Endothelial cell of umbilical vein (primary cell): ENCODE results near the gene ZNF407. TPM values are rescaled to one million over a fixed set of nuclear protein-coding genes. Genes with fewer than 3 reads are reported as not detected.

Experiments
- BruUV-seq: library from RNA; stranded (reverse); fragments of 400-500 nt; replicated peaks from 2 replicates; lab custom pipeline; 2021; lab: Mats Ljungman, UMichigan
- CTCF ChIA-PET: fragments of 300-600, 350-600 bp; sonication (Branson Sonifier 250); formaldehyde crosslinking; loops from one replicate; lab custom pipeline; 2021; ENCODE audit warnings: antibody characterized with exemption, inconsistent platforms; lab: Charles Lee
- POLR2A ChIA-PET: fragments of 300-600, 350-600 bp; sonication (Branson Sonifier 250); formaldehyde crosslinking; loops from one replicate; lab custom pipeline; 2021; ENCODE audit warnings: antibody characterized with exemption, inconsistent platforms; lab: Charles Lee
- DNase-seq: peaks from one replicate; pipeline ENCODE4 v3.0.0-alpha.2; 2011; ENCODE audit warnings: low read depth, low spot score
- FAIRE-seq: peaks from 2 replicates; lab custom pipeline; 2011; peaks lifted over from hg19 to GRCh38; lab: Jason Lieb, UNC
- H2AFZ ChIP-seq: 2 replicates; pipeline ENCODE4 v1.6.0; 2012; ENCODE audit warnings: low read depth, low read length, control low read depth, inconsistent platforms
- H3K27ac ChIP-seq: 2 replicates; pipeline ENCODE4 v1.5.1; 2011; ENCODE audit warnings: low read depth, mild to moderate bottlenecking, control low read depth, low read length, moderate library complexity; ENCODE audit not compliant: insufficient read depth
- H3K27me3 ChIP-seq, 2 experiments: 2 replicates each; pipeline versions ENCODE4 v1.6.0 to v1.6.1; 2011; ENCODE audit warnings: low read length in 2 of 2, mixed read lengths in 1 of 2; ENCODE audit not compliant: control insufficient read depth in 2 of 2, insufficient read depth in 2 of 2
- H3K36me3 ChIP-seq, 2 experiments: 2 replicates in 1 of 2; 3 replicates in 1 of 2; pipeline ENCODE4 v1.5.1; 2011; ENCODE audit warnings: low read length in 2 of 2, mild to moderate bottlenecking in 1 of 2, moderate library complexity in 1 of 2; ENCODE audit not compliant: control insufficient read depth in 2 of 2, insufficient read depth in 2 of 2; ENCODE audit errors: extremely low read depth in 1 of 2
- H3K4me1 ChIP-seq: 3 replicates; pipeline ENCODE4 v1.5.1; 2011; ENCODE audit warnings: mild to moderate bottlenecking, low read length; ENCODE audit not compliant: control insufficient read depth, insufficient read depth; ENCODE audit errors: extremely low read depth
- H3K4me2 ChIP-seq: 2 replicates; pipeline ENCODE4 v1.6.1; 2011; ENCODE audit warnings: low read length, control low read depth, mixed read lengths; ENCODE audit not compliant: insufficient read depth
- H3K4me3 ChIP-seq, 3 experiments: fragments of 200-600 bp in 1 of 3; sonication (generic), shearing (Covaris generic) in 1 of 3; replicated peaks in 1 of 3; 2 replicates each; pipeline ENCODE4 v1.5.1; 2011 to 2016; ENCODE audit warnings: control low read depth in 3 of 3, low read length in 3 of 3, mild to moderate bottlenecking in 2 of 3, inconsistent platforms in 1 of 3, low read depth in 1 of 3, moderate library complexity in 1 of 3; ENCODE audit not compliant: insufficient read depth in 1 of 3
- H3K79me2 ChIP-seq: 2 replicates; pipeline ENCODE4 v1.6.0; 2012; ENCODE audit warnings: low read length, inconsistent platforms; ENCODE audit not compliant: control insufficient read depth, insufficient read depth
- H3K9ac ChIP-seq: replicated peaks from 2 replicates; pipeline ENCODE3; 2011; ENCODE audit warnings: low read length, control low read depth; ENCODE audit not compliant: insufficient read depth; ENCODE audit errors: extremely low read depth
- H3K9me1 ChIP-seq: replicated peaks from 3 replicates; pipeline ENCODE4 v1.6.0; 2011; ENCODE audit warnings: mild to moderate bottlenecking, low read length; ENCODE audit not compliant: control insufficient read depth, insufficient read depth; ENCODE audit errors: extremely low read depth
- H3K9me3 ChIP-seq: replicated peaks from 2 replicates; pipeline ENCODE4 v1.5.1; 2012; ENCODE audit warnings: low read length, inconsistent platforms; ENCODE audit not compliant: control insufficient read depth, insufficient read depth
- H4K20me1 ChIP-seq: replicated peaks from 2 replicates; pipeline ENCODE3; 2011; ENCODE audit warnings: mild to moderate bottlenecking, low read length; ENCODE audit not compliant: control insufficient read depth, insufficient read depth; ENCODE audit errors: extremely low read depth
- CTCF ChIP-seq, 2 donors: IDR thresholded peaks; 1 replicate in 1 of 2; 2 replicates in 1 of 2; pipeline ENCODE4 v1.5.1; 2011; ENCODE audit warnings: low read length in 2 of 2, mild to moderate bottlenecking in 2 of 2, moderate library complexity in 2 of 2, control low read depth in 1 of 2, inconsistent platforms in 1 of 2, low read depth in 1 of 2; ENCODE audit not compliant: insufficient read depth in 1 of 2; ENCODE audit errors: extremely low read depth in 1 of 2
- JUN ChIP-seq: IDR thresholded peaks from 2 replicates; pipeline ENCODE4 v1.6.1; 2011; ENCODE audit warnings: borderline replicate concordance, low read depth; ENCODE audit not compliant: insufficient read length, insufficient read depth
- MAX ChIP-seq: IDR thresholded peaks from 2 replicates; pipeline ENCODE4 v1.6.1; 2011; ENCODE audit not compliant: insufficient read depth, insufficient read length
- POLR2A ChIP-seq: IDR thresholded peaks from 2 replicates; pipeline ENCODE4 v1.6.1; 2012; ENCODE audit warnings: low read depth, mild to moderate bottlenecking, control low read depth, low read length
- dilution Hi-C: fragments of 300-500 bp; cut with MboI; formaldehyde crosslinking; loops from one replicate; pipeline ENCODE4 v1.15.0; 2019; ENCODE audit warnings: low sequenced_read_pairs; ENCODE audit not compliant: extremely low pct_ligation_motif_present
- intact Hi-C: fragments of 100-400 bp; cut with micrococcal nuclease; formaldehyde crosslinking; loops from one replicate; pipeline ENCODE4 v1.10.0; 2022
- polyA plus RNA-seq, 4 experiments: library from polyadenylated mRNA; depleted of rRNA in 3 of 4; stranded (reverse) in 3 of 4; unstranded in 1 of 4; fragments of >200 nt; gene quantifications; 2 replicates each; pipeline versions ENCODE4 v1.2.1 to v1.2.3, GENCODE V29; 2011 to 2012; ENCODE audit warnings: missing spikeins in 1 of 4
- total RNA-seq: library from RNA; stranded (reverse); gene quantifications from 2 replicates; pipeline ENCODE4 v1.2.3, GENCODE V29; 2021

ZNF407 gene
- total and polyA plus RNA-seq, 2 donors (not counting 3 experiments of a cell fraction or from before 2014, with no cell fraction given), result 3.8 to 20.1 TPM

- FAIRE-seq (no peak), DNase-seq (no peak)
- Histone ChIP-seq H3K36me3 (no peaks in the 10 kb centered on the region), H3K27me3 (no peaks in the 10 kb centered on the region), H2AFZ (no peak overlapping the region), H3K4me1 (no peaks in the 10 kb centered on the region), H3K27ac (no peak overlapping the region), H3K4me3 (no peak overlapping the region), H3K79me2 (no peaks in the 10 kb centered on the region), H4K20me1 (no peaks in the 10 kb centered on the region), H3K9me1 (no peaks in the 10 kb centered on the region), H3K4me2 (no peak overlapping the region), H3K9me3 (no peaks in the 10 kb centered on the region), H3K9ac (no peak overlapping the region)
- TF ChIP-seq CTCF (IDR thresholded peaks at IDR 0.05; ENCODE audit: extremely low read depth in 1 of 2, insufficient read depth in 1 of 2, low read depth in 1 of 2, low read length in 2 of 2), result no peak
- no peak for TF ChIP-seq JUN
- TF ChIP-seq MAX, result no peak
- no peak for TF ChIP-seq POLR2A
- dilution Hi-C loops (no loop called here), intact Hi-C loops (no loop called here)
- ChIA-PET CTCF (interaction anchor here (1.1 kb wide), 1 partner anchor 9 kb away, joined by 3 read pairs; no protein-coding TSS in a partner anchor), POLR2A (no interaction called here)
- no TSS peak for BruUV-seq
Measured at GRCh38 chr18:74679679-74680076, 82.0 kb downstream of the ZNF407 start.
